ENCODE measurements around the gene HOXB9.

The HOXB9 gene

DNA sequence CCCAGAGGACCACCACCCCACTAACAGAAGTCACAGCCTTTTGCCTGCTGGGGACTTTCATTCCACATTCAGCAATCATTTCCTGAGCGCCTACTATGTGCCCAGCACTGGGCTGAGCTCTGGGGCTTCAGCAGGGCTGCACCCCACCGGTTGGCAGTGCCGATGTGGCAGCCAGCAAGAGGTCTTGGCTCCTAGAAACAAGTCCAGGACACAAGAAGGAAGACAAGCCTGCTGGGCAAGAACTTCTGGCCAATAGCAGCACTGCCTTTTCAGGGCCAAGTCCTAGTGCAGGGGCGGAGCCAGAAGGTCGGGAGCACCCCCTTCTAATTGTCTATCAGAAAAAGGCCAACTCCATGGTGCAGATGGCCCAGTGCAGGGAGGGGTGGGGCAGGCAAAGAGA is 13.0 kb upstream of the HOXB9 start:
- DNase-seq (no peak), ATAC-seq (no peak)

DNA sequence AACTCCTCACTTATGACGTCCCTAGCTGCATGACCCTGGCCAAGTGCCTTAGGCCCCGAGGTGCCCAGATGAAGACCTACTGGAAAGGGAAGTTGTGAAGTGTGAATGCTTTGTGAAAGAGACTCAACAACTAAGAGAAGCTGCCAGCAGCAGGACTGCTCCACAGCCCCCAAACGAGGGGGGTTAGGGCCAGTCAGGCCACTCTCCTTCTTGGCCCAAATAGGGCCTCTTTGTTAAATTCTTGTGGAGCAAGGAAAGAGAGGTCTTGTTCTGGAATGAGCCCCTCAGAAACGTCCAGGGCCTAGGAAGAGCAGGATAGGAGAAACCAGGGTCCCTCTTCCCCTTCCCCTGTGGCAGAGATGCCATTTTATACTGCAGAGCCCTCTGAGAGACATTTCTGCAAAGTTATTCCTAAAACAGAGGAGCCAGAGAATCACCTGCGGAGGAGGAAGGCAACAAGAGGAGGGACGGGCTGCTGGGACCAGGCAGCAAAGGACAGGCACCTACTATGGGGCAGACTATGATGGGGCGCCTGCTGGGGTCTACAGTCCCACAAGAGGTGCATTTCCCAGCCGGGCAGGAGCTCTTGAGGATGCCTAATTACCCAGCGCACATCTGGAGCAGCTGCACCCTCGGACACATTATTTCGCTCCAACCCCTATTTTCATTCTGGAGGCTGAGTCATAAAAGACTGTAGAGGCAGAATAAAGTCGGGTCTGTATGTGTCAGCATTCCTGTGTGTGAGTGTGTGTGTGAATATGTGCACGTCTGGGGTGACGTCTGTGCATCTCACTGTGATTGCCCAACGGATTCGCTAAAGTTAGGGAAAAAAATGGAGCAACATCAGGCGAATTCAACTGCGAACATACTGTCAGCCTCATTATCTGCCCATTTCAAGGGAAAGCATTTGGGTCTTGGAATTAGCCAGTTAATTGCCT is 11.4 kb upstream of the HOXB9 start:
- DNase-seq (no peak), ATAC-seq (no peak)

DNA sequence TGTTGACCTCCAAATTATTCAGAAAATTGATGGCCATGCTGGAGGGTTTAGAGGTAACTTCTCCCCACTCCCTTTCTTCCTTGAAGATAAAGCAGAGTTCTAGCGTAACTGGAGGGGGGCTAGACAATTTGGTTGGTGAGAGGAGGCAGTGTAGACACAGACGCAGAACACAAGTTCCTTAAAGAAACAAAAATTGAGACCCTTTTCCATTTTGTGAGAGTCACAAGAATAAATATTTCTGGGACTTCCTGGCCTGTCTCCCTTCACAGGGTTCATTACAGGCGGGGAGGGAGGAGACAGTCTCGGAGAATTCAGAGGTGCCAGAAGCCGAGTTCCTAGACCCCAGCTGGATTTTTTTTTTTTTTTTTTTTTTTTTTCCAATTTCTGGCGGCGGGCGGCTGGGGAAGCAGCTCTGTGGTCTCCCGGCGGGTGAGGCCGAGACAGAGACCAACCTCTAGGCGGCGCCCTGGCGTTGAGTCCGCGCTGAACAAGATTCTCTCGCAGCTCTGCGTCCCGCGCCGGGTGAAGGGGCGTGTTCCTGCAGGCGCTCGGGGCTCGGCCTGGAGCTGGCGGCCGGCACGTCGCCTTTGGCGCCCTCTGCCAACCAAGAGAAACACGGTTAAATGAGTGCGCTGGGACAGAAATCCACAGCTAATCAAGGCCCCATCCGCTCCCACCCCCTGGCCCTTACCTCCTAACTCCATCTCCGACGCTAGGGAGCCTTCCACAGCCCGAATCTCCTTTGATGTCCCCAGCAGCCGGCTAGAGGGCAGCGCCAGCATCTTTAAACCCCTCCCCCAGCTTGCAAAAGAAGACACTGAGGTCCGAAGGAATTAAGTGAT is 10.2 kb upstream of the HOXB9 start:
- peak; percentile 89 for DNase-seq
- peak; percentile 75 for ATAC-seq

DNA sequence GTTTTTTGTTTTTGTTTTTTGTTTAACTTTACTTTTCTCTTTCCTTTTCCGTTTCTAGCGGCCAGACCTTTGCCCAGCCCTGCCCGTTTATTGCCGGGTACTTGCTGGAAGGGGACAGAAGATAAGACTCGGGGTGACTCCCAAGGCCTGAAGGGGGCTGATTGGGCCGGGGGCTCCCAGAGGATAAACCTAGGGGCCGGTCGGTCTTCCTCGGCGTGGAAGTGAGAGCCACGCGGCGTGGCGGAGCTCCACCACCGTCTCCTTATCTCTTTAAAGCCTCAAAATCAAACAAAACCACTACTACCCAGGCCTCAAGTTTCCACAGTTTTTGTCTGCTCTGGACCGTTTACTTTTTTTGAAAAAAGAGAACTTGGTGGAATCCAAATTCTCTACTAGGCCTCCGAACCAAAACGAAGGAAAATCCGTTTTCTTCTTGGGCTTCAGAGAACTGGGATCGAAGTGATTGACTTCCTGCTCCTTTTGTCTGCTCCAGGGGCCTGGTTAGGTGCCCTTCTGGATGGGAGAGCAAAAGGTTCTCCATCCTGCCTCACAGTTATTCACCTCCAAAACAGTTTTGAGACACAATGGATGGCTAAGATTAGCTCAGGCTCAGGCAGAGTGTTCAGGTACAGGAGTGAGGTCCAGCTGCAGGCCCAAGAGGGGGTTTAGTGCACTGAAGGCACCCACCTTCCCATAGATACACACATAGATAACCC is 8.5 kb upstream of the HOXB9 start:
- no peak for DNase-seq
- ATAC-seq, result no peak

DNA sequence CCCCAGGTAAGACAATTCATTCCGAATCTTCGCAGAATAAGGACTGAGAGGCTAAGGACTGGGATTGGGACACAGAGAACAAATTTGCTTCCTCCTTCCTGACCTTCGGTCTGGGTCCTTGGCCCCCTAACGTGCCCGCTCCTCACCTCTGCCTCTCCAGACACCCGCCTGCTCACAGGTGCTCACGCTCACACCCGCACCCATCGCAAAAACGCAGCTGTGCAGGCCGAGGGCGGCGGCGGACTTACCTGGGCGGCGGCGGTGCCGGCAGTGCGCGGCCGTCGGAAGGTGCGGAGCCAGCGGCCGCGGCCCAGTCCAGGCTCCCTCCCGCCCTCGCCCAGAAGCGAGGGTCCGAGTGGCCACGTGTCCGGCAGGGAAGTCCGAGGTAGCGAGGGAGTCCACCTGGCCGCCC is 7.1 kb upstream of the HOXB9 start:
- DNase-seq (no peak), ATAC-seq (no peak)

DNA sequence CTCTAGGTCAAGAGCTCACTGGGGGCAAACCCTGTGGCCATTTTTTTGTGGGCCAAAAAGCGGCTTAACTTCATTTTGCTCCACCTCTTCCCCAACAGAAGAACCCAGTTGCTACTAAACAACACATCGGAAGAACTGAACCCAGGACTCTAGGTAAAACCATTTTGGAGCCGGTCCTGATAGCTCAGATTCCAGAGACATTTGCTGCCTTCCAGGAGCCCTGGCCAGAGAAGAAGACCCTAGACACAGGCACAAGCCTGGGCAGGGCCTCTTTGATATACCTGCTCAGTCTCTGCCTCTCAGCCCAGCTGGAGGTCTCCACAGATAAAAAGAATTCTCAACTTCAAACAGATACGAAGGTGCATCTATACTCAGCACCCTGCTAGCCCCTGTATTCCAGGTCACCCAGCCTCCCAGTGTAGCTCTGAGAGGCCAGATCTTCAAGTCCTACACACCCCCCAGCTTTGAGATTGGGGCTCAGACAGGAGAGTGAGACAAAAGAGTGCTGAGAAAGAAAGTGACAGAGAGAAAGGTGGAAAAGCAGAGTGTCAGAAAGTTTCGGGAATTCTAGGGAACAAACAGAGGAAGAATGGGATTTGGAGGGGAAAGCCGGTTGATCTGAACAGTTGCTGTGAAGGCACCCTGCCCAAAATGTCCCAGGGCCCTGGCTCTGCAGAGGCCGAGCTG is 6.6 kb upstream of the HOXB9 start:
- ATAC-seq, result no peak
- no peak for DNase-seq

DNA sequence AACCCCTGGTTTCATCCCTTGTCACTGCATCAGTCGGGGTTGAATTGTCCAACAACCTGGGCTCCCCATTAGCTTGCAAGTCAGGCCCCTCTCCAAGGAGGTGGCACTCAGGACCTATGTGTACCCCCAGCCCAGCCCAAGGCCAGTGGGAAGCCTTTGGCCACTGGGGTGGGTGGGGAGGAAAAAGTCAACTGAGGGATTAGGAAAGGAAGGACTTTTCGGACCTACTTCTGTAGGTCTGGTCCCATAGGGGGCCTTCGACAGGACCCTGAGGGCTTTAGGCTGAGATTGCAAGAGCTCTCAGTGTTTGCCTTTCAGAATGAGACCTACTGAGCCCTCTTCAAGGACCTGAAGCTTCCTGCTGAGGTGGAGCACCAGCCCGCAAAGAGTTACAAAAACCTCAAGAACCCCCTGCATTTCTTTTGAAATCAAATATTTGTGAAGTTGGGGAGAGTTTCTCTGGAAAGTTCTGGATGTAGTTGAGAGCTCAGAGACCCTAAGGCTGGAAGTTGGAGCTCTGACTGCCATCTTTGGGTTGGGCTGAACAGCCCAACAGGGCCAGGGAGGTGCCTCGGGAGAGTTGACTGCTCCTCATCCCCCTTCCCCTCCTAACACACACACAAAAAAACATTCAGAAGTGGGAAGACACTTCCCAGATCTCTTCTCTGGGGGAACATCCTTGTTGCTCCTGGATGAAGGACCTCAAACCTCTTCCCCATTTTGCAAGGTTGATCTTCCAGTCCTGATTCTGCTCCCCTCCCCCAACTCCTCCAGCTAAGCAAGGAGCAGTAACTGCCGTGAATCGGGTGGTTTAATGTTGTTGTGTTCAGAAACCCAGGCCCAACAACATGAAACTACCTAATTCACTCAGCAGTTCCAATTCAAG is 5.8 kb upstream of the HOXB9 start:
- DNase-seq, result no peak
- ATAC-seq, result no peak

DNA sequence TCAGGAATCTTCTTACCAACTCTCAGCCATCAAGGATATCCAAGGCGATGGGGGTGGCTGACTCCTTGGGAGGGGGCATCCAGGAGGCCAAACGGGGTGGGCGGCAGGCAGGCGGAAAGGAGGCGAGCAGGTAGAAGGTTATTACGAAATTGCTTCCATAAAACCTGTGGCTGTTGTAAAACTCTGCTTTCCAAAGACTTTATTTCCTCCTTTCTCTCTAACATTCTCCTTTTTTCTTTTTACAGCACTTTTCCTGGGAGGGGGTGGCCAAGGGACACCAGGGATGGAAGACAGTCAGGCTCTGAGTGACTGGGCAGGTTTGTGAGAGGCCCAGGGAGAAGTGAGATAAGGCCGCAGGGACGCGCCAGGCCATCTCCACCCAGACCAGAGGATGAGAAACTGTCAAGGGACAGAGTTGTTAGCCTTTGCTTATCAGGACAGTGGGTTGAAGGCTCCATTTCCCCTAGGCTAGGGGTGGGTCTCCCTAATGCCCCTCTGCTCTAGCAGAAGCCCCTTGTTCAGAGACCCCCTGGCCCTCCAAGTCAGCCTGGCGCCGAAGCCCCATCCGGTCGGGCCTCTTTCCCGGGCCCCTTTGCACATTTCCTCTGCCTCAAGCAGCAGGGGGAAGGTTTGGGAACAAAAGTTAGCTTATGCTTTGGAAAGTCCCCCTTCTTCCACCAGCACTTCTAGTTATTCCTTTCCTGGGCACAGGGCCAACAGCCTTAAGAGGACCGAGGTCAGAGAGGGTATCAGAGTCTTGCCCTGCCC is 5.0 kb upstream of the HOXB9 start:
- ATAC-seq (no peak), DNase-seq (no peak)

DNA sequence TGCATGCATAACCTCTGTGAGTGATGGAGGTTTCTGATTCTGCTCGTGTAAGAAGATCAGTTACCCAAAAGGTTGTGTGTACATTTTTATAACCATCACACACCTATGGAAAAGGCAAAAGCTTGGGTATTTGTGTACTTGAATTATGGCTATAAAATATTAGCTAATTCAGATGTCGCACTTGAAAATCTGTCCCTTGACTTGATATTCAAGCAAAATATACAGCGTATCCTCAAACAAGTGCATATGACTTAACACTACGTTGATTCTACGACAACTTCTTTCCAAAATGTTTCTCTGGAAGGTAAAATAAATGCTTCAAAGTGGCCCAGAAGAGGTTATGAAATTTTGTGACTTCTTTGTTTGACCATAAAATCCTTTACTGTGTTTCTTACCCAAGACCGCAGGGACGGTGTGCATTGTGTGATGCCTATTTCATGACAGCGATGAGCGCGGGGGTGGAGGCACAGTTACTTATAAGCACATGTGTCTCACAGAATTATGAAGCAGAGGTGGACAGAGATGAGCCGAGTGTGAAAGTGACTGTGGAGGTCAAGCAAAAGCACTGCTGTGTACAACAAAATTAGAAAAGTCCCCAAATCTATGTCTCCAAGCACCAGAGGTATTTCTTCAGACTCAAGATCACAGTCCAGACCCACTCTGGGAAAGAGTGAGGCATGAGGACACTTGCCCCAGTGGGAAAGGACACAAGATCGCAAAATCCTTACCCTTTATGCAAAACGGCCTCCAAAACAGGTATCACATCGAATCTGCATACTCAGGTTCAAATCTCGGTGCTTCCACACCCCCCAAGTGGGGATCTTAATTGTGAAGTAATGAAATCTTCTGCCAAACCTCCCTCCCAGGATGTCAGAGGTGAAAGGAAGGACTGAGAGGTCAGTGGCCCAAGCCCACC is 4.1 kb upstream of the HOXB9 start:
- ATAC-seq, result no peak
- no peak for DNase-seq

DNA sequence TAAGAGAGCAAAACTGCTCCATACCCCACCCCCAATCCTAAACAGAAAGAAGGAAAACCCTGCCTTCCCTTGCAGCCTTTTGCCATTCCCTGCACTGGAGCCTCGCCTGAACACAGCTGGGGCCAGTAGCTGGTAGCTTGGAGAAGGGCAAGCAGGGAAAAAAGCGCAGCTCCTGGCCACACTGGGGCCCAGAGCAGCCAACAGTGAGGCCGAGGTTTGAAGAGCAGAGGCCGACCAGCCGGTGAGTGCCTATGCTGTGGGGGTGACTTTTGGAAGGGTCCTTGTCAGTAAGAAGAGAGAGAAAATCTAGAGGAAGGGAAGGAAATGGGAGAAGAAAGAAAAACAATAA is 3.2 kb upstream of the HOXB9 start:
- no peak for ATAC-seq
- DNase-seq, result no peak

DNA sequence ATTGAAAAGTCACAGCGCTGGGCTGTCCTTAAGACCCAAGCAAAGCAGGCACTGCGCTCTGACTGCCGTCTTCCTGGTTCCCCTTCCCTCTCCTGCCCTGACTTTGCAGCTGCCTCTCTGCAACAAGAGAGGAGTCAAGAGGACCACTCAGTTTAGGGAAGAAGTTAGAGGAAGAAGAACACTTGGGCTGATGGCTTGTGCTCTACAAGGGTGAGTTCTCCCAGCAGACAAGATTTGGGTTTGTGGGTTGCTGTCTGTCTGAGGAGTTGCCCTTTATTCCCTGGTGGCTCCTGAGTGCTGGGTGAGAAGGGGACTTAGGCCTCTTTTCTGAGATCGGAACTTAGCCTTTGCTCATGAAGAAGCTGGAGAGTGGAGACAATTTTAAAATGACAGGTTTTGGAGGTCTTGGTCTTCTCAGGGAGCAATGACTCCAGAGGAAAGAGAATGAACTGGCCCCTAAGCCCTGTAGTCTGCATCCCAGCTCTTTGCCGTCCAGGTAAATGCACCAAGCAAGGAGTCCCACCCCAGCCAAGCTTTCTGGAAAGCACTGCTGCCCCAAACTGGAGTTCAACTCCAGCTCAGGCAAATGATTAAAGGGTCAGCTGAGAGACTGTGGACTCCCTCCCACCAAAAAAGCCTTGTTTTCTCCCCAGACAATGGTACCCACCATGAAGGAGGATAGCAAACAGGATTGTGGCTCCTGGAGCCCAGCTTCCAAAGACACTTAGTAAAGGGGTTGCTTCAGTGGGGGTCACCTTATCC is 2.7 kb upstream of the HOXB9 start:
- DNase-seq, result no peak
- ATAC-seq, result no peak

DNA sequence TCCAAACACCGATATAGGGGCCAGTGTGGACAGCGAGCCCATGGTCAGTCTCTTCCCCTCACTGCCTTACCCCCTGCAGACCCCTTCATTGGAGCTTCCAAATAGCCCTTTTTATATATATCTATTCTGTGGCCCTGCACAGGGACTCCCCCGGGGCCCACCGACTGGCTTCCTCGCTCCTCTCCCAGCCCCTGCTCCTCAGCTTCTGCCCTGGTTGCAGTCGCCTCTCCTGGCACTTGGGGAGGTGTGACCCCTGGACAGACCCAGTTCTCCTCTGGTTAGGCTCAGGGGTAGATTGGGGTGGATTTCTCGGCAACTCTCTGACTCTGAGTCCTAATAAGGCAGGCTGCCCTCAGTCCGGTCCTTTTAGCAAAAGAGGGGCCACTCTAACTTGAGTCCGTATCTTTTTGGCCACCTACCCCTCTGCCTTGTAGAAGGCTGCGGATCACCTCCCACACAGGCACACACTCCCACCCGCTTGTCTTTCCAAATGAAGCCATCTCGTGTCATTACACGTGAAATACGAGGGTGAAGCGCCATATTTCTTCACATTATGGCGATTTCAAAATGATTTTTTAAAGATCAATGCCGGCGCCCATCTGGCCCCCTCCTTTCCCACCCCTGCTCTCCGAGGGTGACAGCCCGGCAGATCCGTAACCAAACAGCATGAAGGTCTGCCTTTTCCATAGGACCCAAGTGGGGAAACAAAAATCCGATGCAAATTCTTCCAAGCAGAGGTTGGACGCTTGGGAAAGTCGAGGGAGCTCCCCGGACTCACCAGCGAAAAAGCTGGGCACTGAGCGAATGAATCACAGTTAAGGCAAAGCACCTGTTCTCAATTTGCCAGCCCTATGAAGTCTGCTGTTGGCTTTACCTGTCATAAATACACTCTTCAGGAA is 1.7 kb upstream of the HOXB9 start:
- DNase-seq, result no peak
- no peak for ATAC-seq

DNA sequence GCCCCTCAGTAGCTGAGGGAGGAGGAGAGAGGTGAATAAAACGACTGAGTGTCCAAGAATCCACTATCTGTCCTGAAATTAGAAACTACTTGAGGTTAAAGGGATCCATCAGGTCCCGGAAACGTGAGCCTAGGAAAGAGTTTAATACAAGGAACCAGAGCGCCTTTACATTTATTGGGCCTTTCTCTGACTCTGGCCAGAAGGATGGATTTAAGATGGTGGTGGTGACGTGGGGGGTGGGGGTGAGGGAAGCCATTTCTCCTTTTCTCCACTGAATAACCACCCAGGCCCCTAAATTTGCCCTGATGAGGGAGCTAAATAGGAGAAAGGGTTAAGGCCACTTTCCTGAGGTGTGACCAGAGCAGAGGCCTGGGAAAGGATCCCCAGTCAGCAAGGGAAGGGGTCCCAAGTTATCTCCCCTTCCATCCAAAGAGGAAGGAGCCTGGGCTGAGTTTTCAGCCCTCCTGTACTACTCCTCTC is 1.0 kb upstream of the HOXB9 start:
- no peak for DNase-seq
- ATAC-seq, result no peak

DNA sequence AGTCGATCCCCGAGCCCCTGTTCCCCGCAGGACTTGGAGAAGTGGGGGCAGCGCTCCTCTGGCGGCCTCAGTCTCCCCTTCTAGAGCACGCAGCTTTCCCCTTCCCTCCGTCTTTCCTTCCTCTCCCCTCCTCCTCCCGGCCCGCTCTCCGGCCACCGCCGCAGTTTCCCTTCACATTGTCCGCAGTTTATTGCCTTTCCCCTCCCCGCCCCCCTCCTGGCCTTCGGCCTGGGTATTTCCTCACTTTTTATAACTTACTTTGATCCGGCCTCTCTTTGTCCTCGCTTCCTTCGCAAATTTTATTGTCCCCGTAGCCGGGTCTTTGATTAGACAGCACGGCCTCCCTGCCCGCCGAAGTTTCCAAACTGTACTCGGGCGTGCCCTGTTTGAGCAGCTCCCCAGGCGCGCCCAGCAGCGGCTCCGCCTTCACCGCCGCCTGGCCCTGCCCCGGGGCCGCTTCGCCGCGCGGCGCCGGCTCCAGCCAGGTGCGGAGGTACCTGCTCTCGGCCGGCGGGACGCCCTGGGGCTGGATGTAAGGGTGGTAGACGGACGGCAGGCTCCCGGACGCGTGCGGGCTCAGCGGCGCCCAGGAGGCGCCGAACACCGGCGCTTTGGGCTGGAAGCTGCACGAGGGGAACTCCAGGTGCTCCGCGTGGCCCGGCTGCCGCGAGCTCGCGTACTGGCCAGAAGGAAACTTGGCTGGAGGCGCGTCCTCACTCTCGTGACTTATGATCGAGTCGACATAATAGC is 488 bp downstream of the HOXB9 start:
- peak; percentile 58 for DNase-seq
- peak; percentile 47 for ATAC-seq

DNA sequence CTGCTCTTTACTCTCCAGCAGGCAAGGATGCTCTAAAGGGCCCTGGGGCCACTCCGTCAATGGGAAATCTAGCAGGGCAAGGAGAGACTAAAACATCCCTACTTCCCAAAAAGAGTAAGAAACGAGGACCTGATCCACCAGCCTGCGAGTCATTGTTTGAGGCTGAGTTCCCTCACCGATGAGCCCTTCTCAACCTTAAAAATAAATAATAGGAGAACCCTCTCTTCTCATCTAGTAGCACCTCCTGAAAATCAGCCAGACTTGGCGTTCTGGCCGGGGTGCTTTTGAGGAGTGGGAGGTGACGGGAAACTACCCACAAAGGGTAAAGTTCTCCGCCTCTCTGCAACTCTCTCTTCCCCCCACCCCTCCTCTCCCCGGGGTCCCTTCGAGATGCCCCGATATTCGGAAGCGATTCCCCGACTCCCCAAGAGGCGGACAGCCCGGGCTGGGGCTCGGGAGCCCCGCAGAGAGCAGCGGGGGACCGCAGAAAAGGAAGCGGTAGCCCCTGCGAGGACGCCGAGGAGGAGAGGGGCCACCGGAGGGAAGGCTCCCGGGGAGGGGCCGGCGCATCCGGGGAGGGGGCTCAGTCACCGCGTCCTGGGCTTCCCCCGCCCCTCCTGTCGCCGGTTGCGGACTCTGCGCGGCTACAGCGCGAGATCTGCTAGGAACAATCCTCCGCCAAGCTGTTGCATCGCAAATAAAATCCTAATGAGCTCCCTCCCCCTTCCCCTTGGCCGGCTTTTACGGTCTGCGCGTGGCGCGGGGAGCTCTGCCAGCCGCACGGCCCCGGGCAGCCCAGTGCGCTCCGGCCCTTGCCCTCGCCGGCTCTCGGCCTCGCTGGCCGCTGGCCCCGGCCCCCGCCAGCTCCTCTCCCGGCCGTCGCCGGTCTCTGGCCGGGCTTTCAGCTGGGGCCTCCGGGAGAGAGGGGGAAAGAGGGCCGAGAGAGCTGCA is 1.3 kb downstream of the HOXB9 start:
- ATAC-seq (no peak), DNase-seq (no peak)

Data from stimulated activated naive CD8-positive, alpha-beta T cell treated with anti-CD3 and anti-CD28 coated beads, Interleukin-15, Interleukin-2, amounts not matched to agents 100 U/mL and 50 U/mL, for 24 hours (primary cell).